Superior temporal gyrus (tissue), 1 donor: ENCODE data around the gene GMCL1.
A peak's percentile ranks its signal among the peaks of the same experiment; 100 is the strongest.
"Not testable (repeated sequence)": the region's sequence is repeated elsewhere in the genome, so short reads cannot be mapped to it uniquely, and the experiment has no call there.

Experiments used
- DNase-seq: peaks from one replicate; pipeline ENCODE4 v3.0.0-alpha.2; 2016; ENCODE audit errors: extremely low spot score

GMCL1 gene, protein sequence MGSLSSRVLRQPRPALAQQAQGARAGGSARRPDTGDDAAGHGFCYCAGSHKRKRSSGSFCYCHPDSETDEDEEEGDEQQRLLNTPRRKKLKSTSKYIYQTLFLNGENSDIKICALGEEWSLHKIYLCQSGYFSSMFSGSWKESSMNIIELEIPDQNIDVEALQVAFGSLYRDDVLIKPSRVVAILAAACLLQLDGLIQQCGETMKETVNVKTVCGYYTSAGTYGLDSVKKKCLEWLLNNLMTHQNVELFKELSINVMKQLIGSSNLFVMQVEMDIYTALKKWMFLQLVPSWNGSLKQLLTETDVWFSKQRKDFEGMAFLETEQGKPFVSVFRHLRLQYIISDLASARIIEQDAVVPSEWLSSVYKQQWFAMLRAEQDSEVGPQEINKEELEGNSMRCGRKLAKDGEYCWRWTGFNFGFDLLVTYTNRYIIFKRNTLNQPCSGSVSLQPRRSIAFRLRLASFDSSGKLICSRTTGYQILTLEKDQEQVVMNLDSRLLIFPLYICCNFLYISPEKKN

DNA sequence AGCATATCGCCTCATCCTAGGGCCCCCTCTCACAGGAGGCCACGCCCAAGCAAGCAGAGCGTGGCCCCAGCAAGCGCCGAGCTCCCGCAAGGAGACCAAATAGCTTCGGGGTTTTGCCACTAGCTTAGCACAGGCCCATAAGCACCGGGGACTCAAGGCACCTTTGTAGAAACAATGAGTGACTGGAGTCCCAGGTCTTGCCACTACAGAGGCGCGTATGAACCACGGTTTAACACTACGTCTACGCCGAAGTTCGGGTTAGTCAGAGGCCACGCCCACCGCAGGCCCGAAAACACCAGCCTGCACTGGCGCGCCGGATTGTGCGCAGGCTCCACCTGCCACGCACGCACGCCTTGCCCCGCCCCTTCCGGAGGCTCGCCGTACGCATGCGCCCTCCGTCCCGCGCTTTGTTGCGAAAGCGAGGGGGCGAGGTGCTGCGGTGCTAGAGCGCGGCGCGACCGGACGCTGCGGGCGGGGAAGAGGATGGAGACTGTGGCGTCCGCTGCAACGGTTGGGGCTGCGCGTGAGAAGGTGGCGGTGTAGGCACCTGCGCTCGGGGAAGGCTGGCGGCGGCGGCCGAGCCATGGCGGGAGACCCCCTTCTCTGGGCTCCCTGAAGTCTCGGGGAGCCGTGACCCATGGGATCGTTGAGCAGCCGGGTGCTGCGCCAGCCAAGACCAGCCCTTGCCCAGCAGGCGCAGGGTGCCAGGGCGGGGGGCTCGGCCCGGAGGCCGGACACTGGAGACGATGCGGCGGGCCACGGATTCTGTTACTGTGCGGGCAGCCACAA is at the start of gene GMCL1:
Gene GMCL1, plus strand, starts transcription at position 405 of the 789 bp plus-strand sequence. Its CDS starts 233 bp downstream, at position 638.
- peak; percentile 96 for DNase-seq

DNA sequence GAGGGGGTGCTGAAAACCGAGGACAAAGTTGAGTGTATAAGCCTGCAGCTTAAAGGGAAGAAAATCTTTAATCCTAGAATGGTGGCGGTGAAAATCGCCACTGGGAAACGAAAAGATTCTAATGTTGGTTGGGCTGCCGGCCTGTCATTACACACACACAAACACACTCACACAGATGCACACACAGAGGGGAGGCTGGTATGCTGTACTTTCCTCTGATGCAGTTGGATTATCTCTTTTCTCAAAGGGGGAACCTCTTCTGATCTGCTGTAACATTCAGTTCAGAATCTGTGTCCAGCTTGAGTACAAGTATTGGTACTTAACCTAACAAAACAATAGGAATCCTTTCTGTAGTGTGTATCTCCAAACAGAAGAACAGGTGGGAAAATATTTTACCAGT is 48.5 kb upstream of the GMCL1 start:
- no peak for DNase-seq

DNA sequence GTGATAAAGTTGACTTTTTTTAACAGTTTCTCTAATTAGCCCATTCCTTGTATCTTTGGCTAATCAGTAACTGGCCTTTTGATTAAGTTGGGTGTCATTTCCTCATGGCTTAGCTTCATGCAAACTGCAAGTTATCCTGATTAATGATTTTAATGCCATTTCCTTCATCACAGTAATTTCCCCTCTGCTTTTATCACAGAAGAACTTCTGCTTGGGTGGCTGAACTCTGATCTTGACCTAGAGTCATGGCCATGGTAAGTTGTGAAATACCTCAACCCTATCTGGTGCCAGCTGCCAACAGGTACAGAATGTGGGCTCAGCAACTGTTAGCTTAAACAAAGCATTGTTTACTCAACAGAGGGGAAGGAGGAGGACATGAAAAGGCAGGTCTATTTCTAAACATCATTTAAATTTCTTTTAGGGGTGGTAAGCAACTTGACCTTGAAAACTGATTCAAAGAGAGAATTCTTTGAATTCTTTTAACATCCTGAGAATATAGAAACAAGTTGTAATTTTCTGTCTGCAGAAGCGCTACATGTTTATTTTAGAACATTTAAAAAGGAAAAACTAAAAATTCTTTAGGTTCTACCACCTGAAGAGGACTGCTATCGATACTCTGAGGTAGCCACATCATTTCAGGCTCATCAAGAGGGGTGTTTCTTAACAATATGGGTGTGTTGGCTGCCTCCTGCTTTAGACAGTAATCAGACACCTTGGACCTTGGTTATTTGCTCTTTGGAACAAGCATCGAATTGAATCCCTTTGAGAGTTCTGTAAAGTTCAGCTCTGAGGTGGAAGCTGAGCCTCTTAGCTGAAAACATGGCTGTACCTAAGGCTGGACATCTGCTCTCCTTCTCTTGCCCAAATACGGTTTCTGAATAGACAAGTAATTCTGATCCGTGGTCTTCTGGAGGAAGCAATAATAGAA is 47.9 kb upstream of the GMCL1 start:
- no peak for DNase-seq

DNA sequence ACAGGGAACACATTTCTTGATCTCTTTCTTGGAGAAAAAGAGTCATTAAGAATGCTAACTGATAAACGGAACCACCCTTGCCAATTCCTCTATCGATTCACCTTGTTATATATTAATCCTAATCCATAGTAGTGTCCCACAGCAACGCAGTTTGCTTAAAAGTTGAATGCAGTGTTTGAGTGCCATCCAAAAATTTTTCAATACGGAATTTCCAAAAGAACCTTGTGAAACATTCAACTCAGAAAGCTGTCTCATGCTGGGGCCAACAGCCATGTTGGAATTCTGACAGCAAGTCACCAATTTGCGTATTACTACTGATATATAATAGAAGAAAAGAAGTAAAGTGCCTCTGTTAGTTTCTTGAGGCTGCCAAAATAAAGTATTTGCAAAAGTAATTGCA is 45.2 kb upstream of the GMCL1 start:
- no peak for DNase-seq

DNA sequence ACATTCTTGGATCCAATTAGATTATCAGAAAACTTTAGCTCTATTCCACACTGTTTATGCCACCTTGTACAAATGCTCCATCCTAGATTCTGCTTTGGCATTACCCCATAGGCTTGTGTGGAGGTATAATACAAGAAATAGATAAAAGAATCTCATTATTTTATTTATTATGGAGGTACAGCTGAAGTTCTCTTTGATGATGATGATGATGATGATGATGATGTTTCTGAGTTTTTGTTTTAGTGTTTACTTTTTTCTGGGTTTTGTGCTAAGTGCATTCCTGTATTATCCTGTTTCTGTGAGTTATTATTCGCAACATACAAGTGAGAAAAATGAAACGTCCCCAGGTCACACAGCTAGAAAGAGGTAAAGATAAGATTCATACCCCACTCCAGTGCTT is 44.1 kb upstream of the GMCL1 start:
- no peak for DNase-seq

DNA sequence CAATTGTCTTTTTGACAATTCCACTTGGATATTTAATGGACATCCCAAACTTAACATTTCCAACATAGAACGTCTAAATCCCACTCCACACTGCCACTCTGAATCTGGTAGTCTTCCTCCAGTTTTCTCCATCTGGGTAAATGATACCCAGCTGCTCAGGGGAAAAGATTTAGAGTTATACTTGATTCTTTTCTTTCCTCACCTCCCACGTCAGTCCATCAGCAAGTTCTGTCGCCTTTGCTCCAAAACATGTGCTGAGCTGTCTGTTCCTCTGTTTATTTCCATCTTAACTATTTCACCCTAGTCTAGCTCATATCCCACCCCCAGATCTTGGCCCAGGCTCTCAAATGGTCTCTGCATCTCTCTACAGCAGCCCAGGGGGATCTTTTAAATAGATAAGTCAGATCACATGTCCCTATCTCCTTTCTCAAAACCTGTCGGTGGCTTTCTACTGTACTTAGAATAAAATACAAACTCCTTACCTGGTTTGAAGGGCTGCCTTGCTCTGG is 43.4 kb upstream of the GMCL1 start:
- peak; percentile 52 for DNase-seq

DNA sequence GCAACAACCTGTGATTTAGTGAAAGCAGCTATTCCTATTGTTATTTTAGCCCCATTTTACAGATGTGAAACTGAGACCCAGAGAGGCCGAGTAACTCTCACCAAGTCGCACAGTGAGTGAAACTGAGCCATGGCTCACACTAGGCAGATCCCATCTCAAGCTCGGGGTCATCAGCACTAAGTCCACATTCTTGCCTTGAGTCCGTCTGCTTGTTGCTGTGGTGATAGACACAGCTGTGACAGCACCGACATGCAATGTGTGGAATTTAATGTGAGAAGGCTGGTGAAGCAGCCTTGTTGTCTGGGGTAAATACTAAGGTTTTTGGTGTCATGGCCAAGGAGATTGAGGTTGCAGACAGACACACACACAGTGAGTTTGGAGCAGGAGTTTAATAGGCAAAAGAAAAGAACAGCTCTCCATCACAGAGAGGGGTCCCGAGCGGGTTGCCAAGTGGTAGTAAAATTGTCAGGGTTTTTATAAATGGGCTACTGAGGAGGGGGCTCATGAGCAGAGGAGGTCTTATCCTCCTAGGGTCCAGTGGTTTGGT is 40.2 kb upstream of the GMCL1 start:
- no peak for DNase-seq

DNA sequence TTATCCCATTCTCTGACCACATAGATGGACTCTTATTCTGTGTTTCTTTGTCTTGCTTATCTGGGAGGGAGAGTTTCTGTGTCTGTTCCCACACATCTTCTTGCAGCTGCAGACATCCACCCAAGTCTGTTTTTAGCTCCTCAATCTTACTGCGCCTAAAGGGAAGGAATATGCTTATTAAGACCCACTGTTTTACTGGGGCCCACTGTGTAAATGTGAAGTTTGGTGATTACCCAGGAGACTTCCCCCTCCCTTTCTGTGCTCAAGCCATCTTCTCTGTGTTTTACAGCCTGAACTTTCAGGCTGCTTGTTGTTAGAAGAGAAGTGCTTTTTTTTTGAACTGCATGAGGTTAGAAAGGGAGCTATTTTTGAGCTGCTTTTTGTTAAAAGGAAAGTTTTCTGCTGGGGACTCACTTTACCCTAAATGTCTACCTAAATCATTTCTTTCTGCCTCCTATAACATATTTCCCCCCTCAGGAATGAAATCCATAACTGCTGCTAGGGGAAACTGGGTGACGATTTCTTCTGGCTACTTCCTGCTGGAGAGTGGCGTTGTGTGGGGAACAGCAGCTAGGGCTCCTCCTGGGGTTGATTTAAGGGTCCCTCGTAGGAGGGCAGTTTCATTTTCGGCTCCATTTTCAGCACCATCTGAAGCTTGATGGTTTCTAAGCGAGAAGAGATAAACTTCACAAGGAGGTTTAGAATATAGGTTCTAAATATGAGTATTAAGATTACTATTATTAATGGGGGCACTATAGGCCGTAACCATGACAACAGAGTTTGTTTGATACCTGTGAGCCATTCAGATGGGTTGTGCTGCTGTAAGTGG is 39.5 kb upstream of the GMCL1 start:
- DNase-seq, result peak; percentile 43

DNA sequence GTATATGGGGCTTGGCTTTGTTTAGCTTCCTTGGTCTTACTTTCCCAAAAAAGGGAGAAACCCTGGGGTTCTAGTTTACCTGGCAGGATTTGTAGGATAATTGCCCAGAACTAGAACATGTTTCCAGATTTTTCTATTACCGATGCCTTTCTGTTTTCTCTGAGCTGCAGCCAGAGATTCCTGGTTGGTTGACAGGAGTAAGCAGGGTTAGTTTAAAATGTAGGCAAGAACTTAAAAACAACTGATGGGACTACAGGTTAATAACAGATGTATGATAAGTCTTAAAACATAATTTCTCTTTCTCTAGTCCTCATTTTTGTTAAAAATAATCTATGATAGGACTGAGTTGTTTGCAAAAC is 38.9 kb upstream of the GMCL1 start:
- no peak for DNase-seq

DNA sequence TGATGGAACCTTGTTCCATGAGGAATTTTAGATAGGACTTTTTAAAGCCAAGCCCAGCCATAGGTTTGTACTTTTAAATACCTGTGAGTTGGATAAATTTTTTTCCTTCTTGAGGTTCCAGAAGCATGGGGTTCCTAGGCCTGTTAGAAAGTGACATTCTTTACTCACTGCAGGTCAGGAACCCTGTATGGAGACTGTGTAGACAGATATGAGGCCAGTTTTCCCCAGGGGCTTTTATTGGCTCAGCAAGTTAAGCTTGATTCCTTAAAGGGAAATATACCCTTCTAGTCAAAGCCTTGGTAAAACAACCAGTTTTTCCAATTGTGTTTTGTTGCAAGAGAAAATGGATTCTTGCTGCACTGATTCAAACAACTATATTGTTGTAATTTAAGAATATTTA is 38.4 kb upstream of the GMCL1 start:
- DNase-seq, result no peak

DNA sequence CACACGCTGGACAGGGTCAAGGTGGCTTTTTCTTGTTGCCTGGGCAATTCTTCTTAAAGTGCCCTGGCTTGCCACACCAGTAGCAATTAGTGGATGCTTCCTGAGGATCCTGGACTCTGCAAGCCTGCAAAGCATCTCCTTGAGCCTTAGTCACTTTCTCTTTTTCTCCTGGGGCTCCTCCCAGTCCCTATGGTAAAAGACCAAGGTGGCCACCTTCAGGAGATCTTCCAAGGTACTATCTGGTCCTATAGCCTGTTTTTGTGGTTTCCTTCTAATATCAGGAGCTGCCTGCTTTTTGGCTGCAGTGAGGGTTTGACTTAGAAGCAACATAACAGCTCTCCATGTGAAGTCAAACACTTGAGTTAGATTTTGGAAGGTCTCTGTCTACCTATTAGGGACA is 33.3 kb upstream of the GMCL1 start:
- DNase-seq, result no peak

DNA sequence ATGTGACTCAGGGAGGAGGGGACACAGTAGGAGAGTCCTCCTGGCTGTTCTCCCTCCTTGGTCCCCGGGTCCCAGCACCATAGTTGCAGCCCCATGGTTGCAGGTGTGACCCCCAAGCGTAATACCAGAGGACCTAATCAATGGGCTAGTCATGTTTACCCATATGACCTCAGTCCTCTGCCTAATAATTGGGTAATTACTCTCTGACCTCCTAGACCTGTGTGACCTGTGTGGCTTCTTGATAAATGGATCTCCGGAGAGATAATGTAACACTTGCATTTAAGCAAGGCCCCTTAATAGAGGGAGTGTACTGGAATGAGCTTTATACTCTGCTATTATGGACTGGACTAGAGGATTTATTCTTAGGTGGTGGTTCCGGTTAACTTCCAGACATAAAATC is 32.2 kb upstream of the GMCL1 start:
- DNase-seq, result no peak

DNA sequence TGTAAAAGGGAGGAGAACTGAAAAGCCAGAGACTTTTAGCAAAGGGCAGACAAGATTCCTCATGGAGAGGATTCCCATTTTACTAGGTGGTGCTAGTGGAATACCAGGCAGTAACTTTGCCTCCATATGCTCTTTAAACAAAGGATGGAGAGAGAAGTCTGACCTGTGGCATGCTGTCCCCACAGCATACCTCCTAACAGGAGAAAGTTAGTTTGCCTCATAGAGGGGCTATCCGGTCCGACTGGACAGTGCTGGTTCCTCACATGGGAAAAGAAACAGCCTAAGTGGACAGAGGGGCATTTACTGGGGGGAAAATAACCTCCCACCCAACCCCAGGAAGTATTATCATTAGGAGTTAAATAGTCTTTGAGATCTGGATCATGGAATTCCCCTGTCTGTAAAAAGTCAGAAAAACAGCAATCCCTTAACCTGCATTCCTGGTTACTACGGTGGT is 31.6 kb upstream of the GMCL1 start:
- no peak for DNase-seq

DNA sequence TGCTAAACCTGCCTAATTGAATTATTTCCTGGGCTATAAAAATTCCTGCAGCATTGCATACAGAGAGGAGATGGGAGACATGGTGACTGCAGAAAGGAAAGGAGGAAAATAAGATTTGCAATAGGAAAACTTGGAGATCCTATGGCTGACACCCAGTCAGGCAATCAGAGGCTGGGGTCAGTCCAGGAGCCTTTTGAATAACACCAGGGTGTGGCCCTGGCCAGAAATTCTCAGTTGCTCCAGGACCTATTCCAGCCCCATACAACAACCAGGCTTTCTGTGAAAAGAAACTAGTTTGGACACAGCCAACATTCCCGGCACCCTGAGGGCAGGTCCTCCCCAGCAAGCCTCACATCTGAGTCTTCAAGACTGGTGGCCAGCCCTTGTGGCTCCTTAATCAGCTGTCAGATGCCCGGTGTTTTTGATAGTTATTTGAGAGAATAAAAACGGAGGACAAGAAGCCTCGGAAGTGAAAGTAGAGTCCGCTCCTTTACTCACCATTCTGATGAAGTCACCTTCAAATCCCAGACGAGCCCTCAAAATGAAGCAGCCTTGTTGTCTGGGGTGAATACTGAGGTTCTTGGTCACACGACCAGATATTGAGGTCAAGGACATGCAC is 31.1 kb upstream of the GMCL1 start:
- no peak for DNase-seq

DNA sequence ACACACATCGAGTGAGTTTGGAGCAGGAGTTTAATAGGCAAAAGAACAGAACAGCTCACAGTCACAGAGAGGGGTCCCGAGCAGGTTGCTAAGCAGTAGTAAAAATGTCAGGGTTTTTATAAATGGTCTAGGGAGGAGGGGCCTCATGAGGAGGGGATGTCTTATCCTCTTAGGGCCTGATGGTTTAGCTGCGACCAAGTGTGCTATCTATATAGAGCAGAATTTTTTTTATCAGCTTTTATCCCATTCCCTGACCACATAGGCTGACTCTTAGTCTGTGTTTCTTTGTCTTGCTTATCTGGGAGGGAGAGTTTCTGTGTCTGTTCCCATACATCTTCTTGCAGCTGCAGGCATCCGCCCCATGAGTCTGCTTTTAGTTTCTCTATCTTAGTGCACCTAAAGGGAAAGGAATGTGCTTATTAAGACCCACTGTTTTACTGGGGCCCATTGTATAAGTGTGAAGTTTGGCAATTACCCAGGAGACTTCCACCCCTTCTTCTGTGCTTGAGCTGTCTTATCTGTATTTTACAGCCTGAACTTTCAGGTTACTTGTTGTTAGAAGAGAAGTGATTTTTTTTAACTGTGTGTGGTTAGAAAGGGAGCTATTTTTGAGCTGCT is 30.4 kb upstream of the GMCL1 start:
- DNase-seq, result no peak

DNA sequence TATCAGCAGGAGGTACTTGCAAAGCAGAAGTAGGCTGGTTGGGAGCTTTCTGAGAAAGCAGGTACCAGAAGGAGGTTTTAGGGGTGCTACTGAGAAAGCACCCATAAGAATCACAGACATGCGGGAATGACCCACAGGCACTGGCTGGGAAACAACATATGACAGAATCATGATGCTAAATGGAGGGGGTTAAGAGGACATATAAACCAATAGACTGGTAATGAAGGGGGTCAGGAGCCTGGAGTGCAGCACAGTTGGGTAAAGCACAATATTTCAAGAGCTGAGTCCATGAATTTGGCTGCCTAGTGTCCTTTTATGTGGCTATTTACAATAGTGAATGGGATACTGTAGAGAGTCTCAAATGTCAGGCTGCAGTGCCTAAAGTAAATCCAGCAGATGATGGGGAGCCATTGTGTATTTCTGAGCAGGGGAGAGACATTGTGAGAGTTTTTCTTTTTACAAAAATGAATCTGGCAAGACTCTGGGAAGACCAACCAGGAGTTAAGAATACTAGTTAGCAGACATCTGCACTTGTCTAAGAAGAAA is 27.6 kb upstream of the GMCL1 start:
- DNase-seq, result no peak

DNA sequence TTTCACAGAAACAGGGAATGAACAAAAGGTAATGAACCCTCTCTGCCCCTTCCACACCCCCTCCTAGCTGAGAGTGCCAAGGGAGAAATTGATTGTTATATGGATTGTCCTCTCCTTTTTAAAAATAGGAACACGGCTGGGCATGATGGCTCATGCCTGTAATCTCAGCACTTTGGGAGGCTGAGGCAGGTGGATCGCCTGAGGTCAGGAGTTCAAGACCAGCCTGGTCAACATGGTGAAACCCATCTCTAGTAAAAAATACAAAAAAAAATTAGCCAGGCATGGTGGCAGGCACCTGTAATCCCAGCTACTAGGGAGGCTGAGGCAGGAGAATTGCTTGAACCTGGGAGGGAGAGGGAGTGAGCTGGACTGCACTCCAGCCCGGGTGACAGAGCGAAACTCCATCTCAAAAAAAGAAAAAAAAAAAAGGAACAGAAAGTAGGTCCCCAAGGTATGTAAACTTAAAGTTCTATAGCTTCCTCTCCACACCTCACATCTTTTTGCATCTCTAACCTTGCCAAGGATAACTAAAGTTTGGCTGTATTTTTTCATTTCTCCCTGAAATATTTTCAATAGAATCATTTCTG is 26.6 kb upstream of the GMCL1 start:
- not testable (repeated sequence) for DNase-seq

DNA sequence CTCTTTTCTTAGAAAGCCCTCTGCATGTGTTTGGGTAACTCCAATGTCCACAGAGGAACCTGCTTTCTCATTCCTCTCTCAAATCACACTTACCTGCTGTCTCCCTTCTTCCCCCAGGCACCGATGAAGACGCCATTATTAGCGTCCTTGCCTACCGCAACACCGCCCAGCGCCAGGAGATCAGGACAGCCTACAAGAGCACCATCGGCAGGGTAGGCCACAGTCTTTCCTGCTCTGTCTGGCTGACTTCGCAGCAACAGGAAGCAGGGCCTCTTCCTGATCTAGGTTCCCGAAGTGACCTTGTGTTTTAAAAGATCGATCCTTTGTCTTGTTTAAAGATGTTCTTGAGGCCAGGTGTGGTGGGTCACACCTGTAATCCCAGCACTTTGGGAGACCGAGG is 25.0 kb upstream of the GMCL1 start:
- DNase-seq, result no peak

DNA sequence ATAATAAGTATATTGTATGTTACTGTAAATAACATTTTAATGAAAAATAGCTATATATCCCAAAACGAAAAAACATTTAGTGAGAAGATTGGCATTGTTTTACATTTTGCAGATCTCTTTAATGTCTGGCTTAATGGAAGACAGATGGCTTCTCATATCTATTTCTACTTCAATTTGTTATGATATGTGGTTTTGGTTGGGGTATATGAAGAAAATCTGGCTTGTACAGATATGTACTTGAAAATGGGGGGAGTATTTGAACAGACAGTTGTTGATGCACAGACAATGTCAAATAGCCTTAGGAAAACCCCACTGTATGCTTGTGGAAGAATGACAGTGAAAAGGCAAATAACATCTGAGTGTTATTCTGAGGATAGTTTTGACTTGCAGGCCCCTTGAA is 23.6 kb upstream of the GMCL1 start:
- no peak for DNase-seq
